ENCODE measurements around the gene PRKCE.

The PRKCE gene

DNA sequence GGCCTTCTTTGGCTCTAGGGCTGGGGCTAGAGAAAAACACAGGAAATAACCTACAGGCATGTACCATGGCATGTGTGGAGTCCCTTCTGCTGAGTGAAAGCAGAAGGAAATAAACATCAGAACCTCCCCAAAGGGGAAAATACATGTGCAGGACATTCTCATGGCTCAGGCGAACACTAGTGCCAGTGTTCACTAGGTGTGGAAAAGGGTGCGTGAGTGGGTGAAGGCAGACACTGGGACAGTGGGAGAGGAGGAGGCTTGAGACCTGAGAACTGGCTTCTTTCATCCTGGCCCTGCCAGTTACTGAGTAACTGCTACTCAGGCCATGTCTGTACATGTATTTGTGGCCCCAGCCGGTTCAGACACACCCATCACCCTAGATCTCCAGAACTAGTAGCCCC lies 268.2 kb downstream of the PRKCE start:
- no peak for DNase-seq

GRCh38 chr2:45921921-45922320 lies 270.4 kb downstream of the PRKCE start:
- DNase-seq: no peak

GRCh38 chr2:45922577-45922988 lies 271.1 kb downstream of the PRKCE start:
- no peak for DNase-seq

DNA sequence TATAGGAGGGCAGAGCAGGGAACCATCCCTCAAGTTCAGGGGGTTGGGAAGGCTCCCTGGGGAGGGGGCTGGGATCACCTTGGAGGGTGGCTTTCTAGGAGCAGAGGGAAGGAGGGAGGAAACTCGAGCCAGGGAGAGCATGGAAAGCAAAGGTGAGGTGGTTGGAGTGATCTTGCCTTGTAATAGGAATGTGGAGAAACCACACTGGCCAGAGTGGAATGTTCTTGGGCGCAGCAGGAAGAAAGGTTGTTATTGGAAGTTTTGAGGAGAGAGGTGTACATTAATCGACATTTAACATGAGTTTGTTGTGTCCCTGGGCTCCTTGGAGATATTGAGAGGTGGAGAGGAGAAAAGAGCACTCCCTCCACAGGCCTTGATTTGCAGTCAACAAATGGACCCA lies 272.2 kb downstream of the PRKCE start:
- DNase-seq: no peak

DNA sequence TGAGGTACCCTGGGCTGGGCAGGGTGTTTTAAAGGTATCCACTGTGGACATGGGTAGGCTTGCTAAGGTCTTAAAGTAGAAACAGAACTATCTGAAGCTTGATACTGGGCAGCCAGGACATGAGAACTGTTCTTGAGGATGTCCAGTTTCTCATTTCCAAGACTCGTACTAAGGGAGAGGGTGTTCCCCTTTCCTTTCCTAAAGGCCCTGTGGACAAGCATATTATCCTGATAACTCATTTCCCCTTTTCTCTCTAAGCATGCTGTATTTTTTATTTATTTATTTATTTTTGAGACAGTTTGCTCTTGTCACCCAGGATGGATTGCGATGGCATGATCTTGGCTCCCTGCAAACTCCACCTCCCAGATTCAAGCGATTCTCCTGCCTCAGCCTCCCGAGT lies 273.6 kb downstream of the PRKCE start:
- no peak for DNase-seq

- no peak for DNase-seq
Observed at GRCh38 chr2:45925636-45926366, 274.3 kb downstream of the PRKCE start.

DNA sequence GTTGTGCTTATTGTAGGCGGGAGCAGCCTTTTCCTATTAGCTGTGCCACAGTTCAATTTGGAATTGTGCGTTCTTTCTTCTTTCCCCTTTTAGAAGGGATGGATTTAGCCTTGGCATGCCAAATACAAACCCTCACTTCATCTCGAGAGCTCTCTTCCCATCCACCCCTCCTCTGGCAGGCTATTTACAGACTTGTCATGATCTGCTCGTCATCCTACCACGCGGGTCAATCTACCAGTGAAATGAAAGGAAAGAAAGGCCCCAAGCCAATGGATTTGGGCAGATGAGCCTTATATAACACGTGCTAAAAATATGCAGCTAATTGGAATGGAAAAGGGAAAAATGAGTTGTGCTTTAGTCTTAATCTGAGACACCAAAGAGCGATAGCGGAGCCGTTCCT lies 277.5 kb downstream of the PRKCE start:
- no peak for DNase-seq

DNA sequence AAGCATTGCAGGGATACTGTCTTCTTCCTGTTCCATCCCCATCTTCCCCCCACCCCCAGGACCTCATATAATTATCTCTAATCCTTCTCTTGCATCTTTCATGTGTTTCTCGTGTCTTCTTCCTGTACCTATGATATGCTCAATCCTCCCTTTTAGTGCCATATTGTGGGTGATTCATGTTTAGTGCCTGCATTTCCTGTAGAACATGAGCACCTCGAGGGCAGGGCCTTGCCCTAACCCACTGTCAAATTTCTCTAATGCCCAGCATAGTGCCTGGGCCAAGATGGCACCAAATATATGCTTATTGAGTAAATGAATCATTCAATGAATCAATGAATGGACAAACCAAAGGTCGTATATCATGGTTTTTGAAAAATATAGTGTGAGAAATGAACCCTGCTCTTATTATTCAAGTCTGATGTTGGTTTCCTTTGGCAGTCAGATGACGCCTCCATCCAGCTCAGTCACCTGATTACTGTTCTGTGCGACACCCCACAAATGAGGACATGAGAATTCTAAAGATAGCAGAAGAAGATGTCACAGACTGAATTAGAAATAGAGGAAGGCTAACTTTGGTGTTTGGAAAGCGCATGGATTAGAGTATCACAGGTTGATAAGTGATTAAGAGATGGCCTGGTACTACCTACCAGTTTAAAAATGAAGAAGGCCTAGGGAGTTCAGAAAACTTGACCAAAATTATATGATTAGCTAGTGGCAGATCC lies 278.4 kb downstream of the PRKCE start:
- DNase-seq: no peak

GRCh38 chr2:45930396-45930792 lies 278.9 kb downstream of the PRKCE start:
- DNase-seq: no peak

DNA sequence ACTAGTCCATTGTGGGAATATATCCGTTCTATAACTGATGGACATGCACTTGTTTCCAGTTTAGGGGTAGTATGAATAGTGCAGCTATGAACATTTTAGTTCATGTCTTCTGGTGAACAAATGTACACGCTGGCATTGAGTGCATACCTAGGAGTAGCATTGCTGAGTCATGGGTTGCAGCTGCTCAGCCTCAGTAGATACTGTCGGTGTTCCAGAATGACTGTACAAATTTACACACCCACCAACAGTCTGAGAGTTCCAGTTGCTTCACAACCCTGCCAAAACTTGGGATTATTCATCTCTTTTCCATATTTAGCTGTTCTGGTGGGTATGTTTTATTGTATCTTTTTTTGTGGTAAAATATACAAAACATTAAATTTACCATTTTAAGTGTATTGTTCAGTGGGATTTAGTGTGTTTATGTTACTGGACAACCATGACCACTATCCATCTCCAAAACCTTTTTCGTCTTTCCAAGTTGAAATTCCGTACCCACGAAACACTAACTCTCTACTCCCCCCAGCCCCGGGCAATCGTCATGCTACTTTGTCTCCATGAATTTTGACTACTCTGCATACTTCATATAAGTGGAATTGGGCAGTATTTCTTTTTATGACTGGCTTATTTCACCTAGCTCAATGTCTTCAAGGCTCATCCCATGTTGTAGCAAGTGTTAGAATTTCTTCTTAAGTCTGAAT lies 281.0 kb downstream of the PRKCE start:
- no peak for DNase-seq

GRCh38 chr2:45935791-45936622 lies 284.5 kb downstream of the PRKCE start:
- DNase-seq: peak; percentile 95 to 97

- DNase-seq: no peak
Observed at GRCh38 chr2:45936623-45936979, 285.1 kb downstream of the PRKCE start.

DNA sequence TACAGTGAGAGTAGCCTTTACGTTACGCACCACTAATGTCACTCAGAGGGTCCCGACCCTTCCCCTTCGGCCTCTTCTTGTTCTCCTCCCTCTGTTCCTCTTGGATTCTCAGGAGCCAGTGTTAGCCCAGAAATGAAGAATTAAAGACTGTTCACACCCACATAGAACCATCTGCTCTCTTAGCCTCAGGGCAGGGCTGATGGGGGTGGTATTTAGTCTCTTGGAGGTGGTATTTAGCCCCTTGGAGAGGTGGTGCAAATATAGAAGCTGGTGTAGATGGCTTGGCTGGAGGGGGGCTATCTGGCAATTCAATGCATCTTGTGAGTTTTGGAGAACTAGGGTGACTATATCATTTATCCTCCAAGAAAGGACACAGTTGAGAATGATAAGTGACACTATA lies 286.5 kb downstream of the PRKCE start:
- no peak for DNase-seq

DNA sequence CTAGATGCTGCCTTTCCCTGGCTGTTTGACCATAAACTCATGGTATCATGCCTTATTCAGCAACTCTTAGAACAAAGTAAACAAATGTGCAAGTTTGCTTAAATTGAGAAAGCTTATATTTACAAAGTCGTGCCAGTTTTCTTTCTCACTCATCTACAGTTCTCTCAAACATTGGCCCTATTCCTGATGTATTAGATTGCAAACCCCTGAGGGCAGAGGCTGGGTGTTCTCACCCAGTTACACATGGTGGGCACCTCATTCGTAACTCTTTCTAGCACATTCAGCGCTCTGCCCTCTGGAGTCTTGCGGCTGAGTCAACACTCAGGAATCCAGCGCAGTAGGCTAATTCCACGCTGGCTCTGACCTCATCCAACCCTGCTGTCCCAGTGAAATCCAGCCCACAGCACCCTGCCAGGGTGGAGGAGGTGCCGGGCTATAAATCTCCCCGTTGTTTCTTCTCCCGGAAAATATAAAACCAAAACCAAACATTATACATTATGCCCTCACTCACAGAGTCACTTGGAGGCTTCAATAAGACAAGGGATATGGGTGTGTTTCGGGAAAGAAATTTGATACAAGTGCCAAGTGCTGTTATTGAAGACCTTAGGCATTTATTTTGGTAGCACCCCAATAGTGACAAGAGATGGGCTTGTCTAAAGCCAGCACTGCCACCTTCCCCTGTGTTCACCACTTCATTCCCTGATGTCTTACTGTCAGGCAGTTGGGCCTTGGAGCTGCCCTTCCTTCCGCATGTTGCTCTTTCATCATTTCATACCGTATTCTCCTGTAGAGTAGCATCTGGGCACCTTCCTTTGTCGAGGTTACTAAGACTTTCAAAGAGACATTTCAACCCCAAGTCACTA lies 287.4 kb downstream of the PRKCE start:
- DNase-seq: peak; percentile 91 to 98

GRCh38 chr2:45941531-45942236 lies 290.2 kb downstream of the PRKCE start:
- DNase-seq: no peak

- DNase-seq: no peak
Observed at GRCh38 chr2:45942237-45942738, 290.8 kb downstream of the PRKCE start.

- DNase-seq: no peak
Observed at GRCh38 chr2:45943219-45944044, 292.0 kb downstream of the PRKCE start.

- DNase-seq: peak; percentile 14 to 59
Observed at GRCh38 chr2:45944074-45944473, 292.6 kb downstream of the PRKCE start.

- no peak for DNase-seq
Observed at GRCh38 chr2:45945302-45945717, 293.8 kb downstream of the PRKCE start.

DNA sequence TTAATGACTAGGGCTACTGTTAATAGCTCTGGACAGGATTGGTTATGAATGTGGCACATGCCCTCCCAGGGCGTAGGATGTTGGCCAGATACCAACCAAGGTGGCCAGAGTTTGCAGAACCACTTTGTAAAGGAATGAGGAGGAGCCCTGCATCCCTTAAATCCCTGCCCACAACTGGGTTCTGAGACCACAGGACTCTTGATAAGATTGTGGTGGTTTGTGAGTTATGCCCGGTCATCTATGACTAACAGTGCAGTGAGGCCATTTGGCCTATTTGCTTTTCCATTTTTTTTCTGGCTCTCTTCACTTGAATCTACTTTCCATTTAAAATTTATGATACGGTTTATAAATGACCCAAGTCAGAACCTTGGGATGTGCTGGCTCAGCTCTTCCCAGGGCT lies 294.5 kb downstream of the PRKCE start:
- DNase-seq: peak; percentile 27 to 59
